SK-N-SH (cell line): ENCODE results near the gene CHD8. TPM values are rescaled to one million over a fixed set of nuclear protein-coding genes. Genes with fewer than 3 reads are reported as not detected.

Source experiments
- CTCF ChIA-PET: fragments of 300-600, 350-600 bp; formaldehyde crosslinking; extraction: SDS; loops from one replicate; lab custom pipeline; 2021; lab: Yijun Ruan, JAX
- POLR2A ChIA-PET: fragments of 350-600 bp; sonication (Branson Sonifier 250); formaldehyde crosslinking; extraction: SDS; loops from one replicate; lab custom pipeline; 2020; ENCODE audit warnings: antibody characterized with exemption, inconsistent platforms; lab: Yijun Ruan, JAX
- DNase-seq: peaks from one replicate; pipeline ENCODE4 v3.0.0; 2012
- H2AFZ ChIP-seq: fragments of 200-600 bp; sonication (generic); 2 replicates; pipeline ENCODE4 v1.8.1; 2016; ENCODE audit warnings: antibody characterized with exemption, mild to moderate bottlenecking, low read depth
- H3F3A ChIP-seq: fragments of 200-600 bp; sonication (generic); replicated peaks from 2 replicates; pipeline ENCODE3; 2016; ENCODE audit warnings: antibody characterized with exemption, mild to moderate bottlenecking; ENCODE audit not compliant: insufficient read depth
- H3K27ac ChIP-seq, 2 experiments: fragments of 200-500 bp in 1 of 2; fragments of 200-600 bp in 1 of 2; sonication (Bioruptor generic) in 1 of 2; sonication (generic), shearing (Covaris generic) in 1 of 2; 2 replicates each; pipeline versions ENCODE4 v1.5.1 to v1.6.1; 2014 to 2016; ENCODE audit warnings: low read depth in 2 of 2, inconsistent platforms in 1 of 2, low read length in 1 of 2, mild to moderate bottlenecking in 1 of 2, mixed read lengths in 1 of 2
- H3K27me3 ChIP-seq: fragments of 200-600 bp; sonication (generic), shearing (Covaris generic); 2 replicates; pipeline ENCODE4 v1.6.1; 2016; ENCODE audit warnings: mixed run types; ENCODE audit not compliant: insufficient read depth
- H3K36me3 ChIP-seq, 2 experiments: fragments of 200-500 bp in 1 of 2; fragments of 200-600 bp in 1 of 2; sonication (Bioruptor generic) in 1 of 2; sonication (generic) in 1 of 2; replicated peaks in 1 of 2; 2 replicates each; pipeline versions ENCODE3 to v1.5.1; 2014 to 2016; ENCODE audit warnings: low read length in 1 of 2, mild to moderate bottlenecking in 1 of 2; ENCODE audit not compliant: insufficient read depth in 2 of 2, control insufficient read depth in 1 of 2
- H3K4me1 ChIP-seq, 2 experiments: fragments of 200-500 bp in 1 of 2; fragments of 200-600 bp in 1 of 2; sonication (Bioruptor generic) in 1 of 2; sonication (generic), shearing (Covaris generic) in 1 of 2; 2 replicates each; pipeline versions ENCODE4 v1.5.1 to v1.6.1; 2014 to 2016; ENCODE audit warnings: low read depth in 1 of 2, low read length in 1 of 2, mixed run types in 1 of 2; ENCODE audit not compliant: insufficient read depth in 2 of 2, control insufficient read depth in 1 of 2
- H3K4me2 ChIP-seq: fragments of 200-600 bp; sonication (generic), shearing (Covaris generic); 2 replicates; pipeline ENCODE4 v1.6.1; 2017; ENCODE audit warnings: mixed run types
- H3K4me3 ChIP-seq, 2 experiments: fragments of 200-500 bp in 1 of 2; fragments of 200-600 bp in 1 of 2; sonication (Bioruptor generic) in 1 of 2; sonication (generic), shearing (Covaris generic) in 1 of 2; 2 replicates each; pipeline versions ENCODE4 v1.5.1 to v1.8.1; 2014 to 2016; ENCODE audit warnings: low read depth in 2 of 2, inconsistent platforms in 1 of 2, low read length in 1 of 2, mild to moderate bottlenecking in 1 of 2, mixed read lengths in 1 of 2, moderate library complexity in 1 of 2
- H3K79me2 ChIP-seq: fragments of 200-600 bp; sonication (generic); 2 replicates; pipeline ENCODE4 v1.8.1; 2017; ENCODE audit warnings: mild to moderate bottlenecking; ENCODE audit not compliant: insufficient read depth
- H3K9ac ChIP-seq: fragments of 200-600 bp; sonication (generic); 2 replicates; pipeline ENCODE4 v1.6.1; 2017; ENCODE audit warnings: mixed run types
- H3K9me2 ChIP-seq: fragments of 200-600 bp; sonication (generic); 2 replicates; pipeline ENCODE4 v1.6.1; 2017; ENCODE audit warnings: mixed run types
- H3K9me3 ChIP-seq: fragments of 200-600 bp; sonication (generic); 2 replicates; pipeline ENCODE4 v1.6.1; 2017; ENCODE audit warnings: mixed run types, mild to moderate bottlenecking, moderate library complexity
- H4K20me1 ChIP-seq: fragments of 200-600 bp; sonication (generic); 2 replicates; pipeline ENCODE4 v1.6.1; 2017; ENCODE audit warnings: mild to moderate bottlenecking, mixed run types; ENCODE audit not compliant: insufficient read depth
- CHD2 ChIP-seq: fragments of 150-350 bp; IDR thresholded peaks from 2 replicates; pipeline ENCODE4 v1.6.1; 2018; ENCODE audit warnings: low read length; ENCODE audit not compliant: partially characterized antibody
- ELF1 ChIP-seq: IDR thresholded peaks from 2 replicates; pipeline ENCODE4 v1.4.0; 2012
- FOSL2 ChIP-seq: IDR thresholded peaks from 2 replicates; pipeline ENCODE4 v1.4.0; 2012; ENCODE audit warnings: low read depth, mild to moderate bottlenecking, moderate library complexity, borderline replicate concordance
- JUND ChIP-seq: IDR thresholded peaks from 2 replicates; pipeline ENCODE4 v1.4.0; 2012
- NFIC ChIP-seq: IDR thresholded peaks from 2 replicates; pipeline ENCODE4 v1.4.0; 2012; ENCODE audit warnings: borderline replicate concordance
- NRF1 ChIP-seq: IDR thresholded peaks from 2 replicates; pipeline ENCODE4 v1.6.1; 2012; ENCODE audit warnings: low read depth, mild to moderate bottlenecking, low read length
- RFX5 ChIP-seq: IDR thresholded peaks from 2 replicates; pipeline ENCODE4 v1.6.1; 2012; ENCODE audit warnings: mild to moderate bottlenecking, improper control_type of control experiment, low read length
- RXRA ChIP-seq: IDR thresholded peaks from 2 replicates; pipeline ENCODE4 v1.4.0; 2012; ENCODE audit warnings: low read depth, mild to moderate bottlenecking, borderline replicate concordance
- TEAD4 ChIP-seq: IDR thresholded peaks from 2 replicates; pipeline ENCODE4 v1.4.0; 2012; ENCODE audit warnings: mild to moderate bottlenecking, borderline replicate concordance; ENCODE audit not compliant: insufficient read depth
- WGBS: methylation state at CpG from one replicate; pipeline ENCODE4 v1.1.6; 2017; ENCODE audit warnings: low lambda C conversion rate; 5-methylcytosine and 5-hydroxymethylcytosine counted together
- polyA plus RNA-seq, 3 experiments: library from polyadenylated mRNA; depleted of rRNA; stranded (reverse); fragments of >200 nt; gene quantifications; 2 replicates each; pipeline ENCODE4 v1.2.3, GENCODE V29; 2012
- TF ChIP-seq, protein P1 (sequence below): IDR thresholded peaks from 2 replicates; pipeline ENCODE4 v1.6.1; 2012; ENCODE audit warnings: mild to moderate bottlenecking, low read depth, low read length, moderate library complexity

Gene CHD8
- polyA plus RNA-seq, 1 of the 3 experiments (the other 2 are of a cell fraction): 25.3 TPM

DNA sequence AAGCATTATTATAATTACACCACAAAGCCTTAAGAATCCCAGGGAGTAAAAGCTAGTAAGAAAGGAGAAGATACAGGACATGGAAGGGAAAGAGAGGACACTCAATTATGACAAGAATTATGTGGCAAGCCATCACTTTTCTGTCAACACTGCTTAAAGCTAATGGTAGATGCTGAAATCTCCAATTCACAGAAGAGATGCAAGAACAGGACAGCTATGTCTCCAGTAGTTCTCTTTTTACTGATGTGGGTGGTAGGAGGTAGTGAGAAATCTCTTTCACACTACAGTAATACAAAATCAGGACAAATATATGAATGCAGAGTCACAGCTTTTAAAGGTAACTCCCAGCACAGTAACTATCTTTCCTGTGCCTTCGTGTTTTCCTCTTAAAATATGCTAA is 29.2 kb downstream of the CHD8 start:
- Histone ChIP-seq H3K9ac (no peak overlapping the region), H3K36me3 (peaks cover 66 to 74% of the 10 kb centered on the region in 2 experiments), H3K27me3 (no peaks in the 10 kb centered on the region), H3K4me3 (no peak overlapping the region), H2AFZ (no peak overlapping the region), H3K4me2 (no peak overlapping the region), H3K4me1 (no peaks in the 10 kb centered on the region), H3K9me2 (no peaks in the 10 kb centered on the region), H3F3A (no peaks in the 10 kb centered on the region), H4K20me1 (0 out of 2 replicates have a peak, but pooled peaks cover 9% of the 10 kb centered on the region), H3K79me2 (peaks cover 35% of the 10 kb centered on the region; the same call in 1 of the 2 replicates), H3K27ac (no peak overlapping the region), H3K9me3 (no peaks in the 10 kb centered on the region)
- CTCF ChIA-PET: interaction anchor here (0.7 to 1.1 kb wide), 2 partner anchors 20 to 131 kb away, joined by 3 read pairs; no protein-coding TSS in a partner anchor
- TF ChIP-seq FOSL2: no peak
- TF ChIP-seq RXRA: no peak
- TF ChIP-seq RFX5: no peak
- no peak for TF ChIP-seq NFIC
- TF ChIP-seq TEAD4: no peak
- DNase-seq: no peak
- POLR2A ChIA-PET: no interaction called here
- WGBS: 90% methylated on average over 1 of the region's 1 CpG

DNA sequence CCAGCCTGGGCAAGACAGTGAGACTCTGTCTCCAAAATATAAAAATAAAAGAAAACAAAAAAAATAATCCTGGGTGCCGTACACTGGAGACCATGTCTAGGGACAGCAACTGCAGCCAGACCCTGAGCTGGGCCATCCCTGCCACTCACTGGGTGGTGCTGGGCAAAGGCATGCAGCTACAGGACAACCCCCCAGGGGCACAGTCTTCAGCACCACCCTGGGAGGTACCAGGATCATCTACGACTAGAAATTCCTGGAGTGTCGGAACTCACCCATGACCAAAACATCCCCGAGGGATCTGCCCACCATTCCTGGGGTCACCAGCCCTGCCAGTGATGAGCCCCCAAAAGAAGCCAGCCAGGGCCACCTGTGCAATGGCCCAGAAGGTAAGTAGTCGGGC is 36.4 kb downstream of the CHD8 start:
- H3K4me2 ChIP-seq: no peak overlapping the region
- no peak overlapping the region for H3K27ac ChIP-seq
- TF ChIP-seq, protein P1, sequence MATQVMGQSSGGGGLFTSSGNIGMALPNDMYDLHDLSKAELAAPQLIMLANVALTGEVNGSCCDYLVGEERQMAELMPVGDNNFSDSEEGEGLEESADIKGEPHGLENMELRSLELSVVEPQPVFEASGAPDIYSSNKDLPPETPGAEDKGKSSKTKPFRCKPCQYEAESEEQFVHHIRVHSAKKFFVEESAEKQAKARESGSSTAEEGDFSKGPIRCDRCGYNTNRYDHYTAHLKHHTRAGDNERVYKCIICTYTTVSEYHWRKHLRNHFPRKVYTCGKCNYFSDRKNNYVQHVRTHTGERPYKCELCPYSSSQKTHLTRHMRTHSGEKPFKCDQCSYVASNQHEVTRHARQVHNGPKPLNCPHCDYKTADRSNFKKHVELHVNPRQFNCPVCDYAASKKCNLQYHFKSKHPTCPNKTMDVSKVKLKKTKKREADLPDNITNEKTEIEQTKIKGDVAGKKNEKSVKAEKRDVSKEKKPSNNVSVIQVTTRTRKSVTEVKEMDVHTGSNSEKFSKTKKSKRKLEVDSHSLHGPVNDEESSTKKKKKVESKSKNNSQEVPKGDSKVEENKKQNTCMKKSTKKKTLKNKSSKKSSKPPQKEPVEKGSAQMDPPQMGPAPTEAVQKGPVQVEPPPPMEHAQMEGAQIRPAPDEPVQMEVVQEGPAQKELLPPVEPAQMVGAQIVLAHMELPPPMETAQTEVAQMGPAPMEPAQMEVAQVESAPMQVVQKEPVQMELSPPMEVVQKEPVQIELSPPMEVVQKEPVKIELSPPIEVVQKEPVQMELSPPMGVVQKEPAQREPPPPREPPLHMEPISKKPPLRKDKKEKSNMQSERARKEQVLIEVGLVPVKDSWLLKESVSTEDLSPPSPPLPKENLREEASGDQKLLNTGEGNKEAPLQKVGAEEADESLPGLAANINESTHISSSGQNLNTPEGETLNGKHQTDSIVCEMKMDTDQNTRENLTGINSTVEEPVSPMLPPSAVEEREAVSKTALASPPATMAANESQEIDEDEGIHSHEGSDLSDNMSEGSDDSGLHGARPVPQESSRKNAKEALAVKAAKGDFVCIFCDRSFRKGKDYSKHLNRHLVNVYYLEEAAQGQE: no peak
- TF ChIP-seq JUND: no peak
- TF ChIP-seq ELF1: no peak
- TF ChIP-seq NRF1: no peak
- TF ChIP-seq CHD2: no peak
- WGBS: 87% methylated on average over 4 of the region's 5 CpGs
- peaks cover 16% of the 10 kb centered on the region for H3K79me2 ChIP-seq
- H3K9me3 ChIP-seq: no peaks in the 10 kb centered on the region
- no peak for DNase-seq
- H3K4me3 ChIP-seq: no peak overlapping the region
- H3K9ac ChIP-seq: no peak overlapping the region
- H2AFZ ChIP-seq: no peak overlapping the region
- H3K4me1 ChIP-seq: no peaks in the 10 kb centered on the region
- POLR2A ChIA-PET: no interaction called here
- H4K20me1 ChIP-seq: no peaks in the 10 kb centered on the region
- H3F3A ChIP-seq: peaks cover 5% of the 10 kb centered on the region
- peaks cover 54 to 81% of the 10 kb centered on the region in 2 experiments for H3K36me3 ChIP-seq
- no peaks in the 10 kb centered on the region for H3K27me3 ChIP-seq
- no peaks in the 10 kb centered on the region for H3K9me2 ChIP-seq
- CTCF ChIA-PET: no interaction called here
